HEK293T (cell line): ENCODE measurements around the gene MVD.

Source experiments
- FOXA1 ChIP-seq: fragments of 450-650 bp; IDR thresholded peaks from 2 replicates; pipeline ENCODE4 v1.6.1; 2016; ENCODE audit warnings: mild to moderate bottlenecking
- FOXK2 ChIP-seq: fragments of 450-650 bp; IDR thresholded peaks from 2 replicates; pipeline ENCODE4 v1.6.1; 2016; ENCODE audit warnings: mild to moderate bottlenecking
- FOXM1 ChIP-seq: fragments of 450-650 bp; IDR thresholded peaks from 2 replicates; pipeline ENCODE4 v1.6.1; 2017; ENCODE audit warnings: mild to moderate bottlenecking, borderline replicate concordance
- LEF1 ChIP-seq: fragments of 450-650 bp; IDR thresholded peaks from 2 replicates; pipeline ENCODE4 v1.6.1; 2017; ENCODE audit warnings: mild to moderate bottlenecking, borderline replicate concordance
- SP1 ChIP-seq: fragments of 450-650 bp; IDR thresholded peaks from 2 replicates; pipeline ENCODE4 v1.6.1; 2017
- SUZ12 ChIP-seq: fragments of 450-650 bp; IDR thresholded peaks from 2 replicates; pipeline ENCODE4 v1.6.1; 2016; ENCODE audit warnings: mild to moderate bottlenecking
- TARDBP ChIP-seq: fragments of 450-650 bp; IDR thresholded peaks from 2 replicates; pipeline ENCODE4 v1.6.1; 2016

DNA sequence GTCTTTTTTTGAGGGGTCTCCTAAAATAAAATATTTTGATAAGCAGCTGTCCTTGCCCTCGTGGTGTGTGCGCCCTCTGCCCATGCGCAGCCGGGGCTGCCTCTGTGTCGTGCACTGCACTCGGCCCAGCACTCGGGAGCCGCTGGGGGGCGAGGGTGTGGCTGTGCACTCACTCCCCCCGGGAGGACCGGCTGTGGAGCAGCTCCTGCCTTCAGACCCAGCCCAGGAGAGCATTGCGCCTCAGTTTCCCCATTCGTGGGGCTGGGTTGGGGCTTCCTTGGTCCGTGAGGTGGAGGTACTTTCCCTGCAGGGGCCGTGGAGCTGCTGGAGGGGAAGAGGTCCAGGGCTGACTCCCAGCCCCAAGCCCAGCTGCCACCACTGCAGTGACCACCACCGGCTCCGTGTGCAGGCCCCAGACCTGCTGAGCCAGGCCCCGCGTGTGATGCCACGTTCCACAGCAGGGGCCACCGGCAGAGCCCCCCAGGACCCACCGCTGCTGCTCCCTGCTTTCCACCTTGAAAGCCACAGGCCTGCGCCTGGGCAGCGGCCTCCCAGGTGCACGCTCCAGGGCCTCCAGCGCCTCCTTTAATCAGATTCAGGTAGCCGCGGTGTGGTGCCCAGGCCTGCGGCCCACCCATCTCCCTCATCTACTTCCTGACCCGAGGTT lies 30.8 kb downstream of the MVD start:
- no peak for TF ChIP-seq FOXM1
- TF ChIP-seq FOXA1 = no peak
- TF ChIP-seq SP1 = no peak
- no peak for TF ChIP-seq LEF1
- TF ChIP-seq TARDBP = no peak
- TF ChIP-seq FOXK2 = no peak
- TF ChIP-seq SUZ12 = no peak
